Neural progenitor cell (in vitro differentiated cells): Measurements from ENCODE around the gene SLC29A1. TPM values are rescaled to one million over a fixed set of nuclear protein-coding genes. Genes with fewer than 3 reads are reported as not detected.
A peak's percentile ranks its signal among the peaks of the same experiment; 100 is the strongest.

Experiments used
- DNase-seq: peaks from one replicate; pipeline ENCODE4 v3.0.0-alpha.2; 2016; ENCODE audit warnings: low spot score
- H2AFZ ChIP-seq: fragments of 200-600 bp; sonication (generic); replicated peaks from 2 replicates; pipeline ENCODE4 v1.6.1; 2016; ENCODE audit warnings: antibody characterized with exemption
- H3F3A ChIP-seq: fragments of 200-600 bp; sonication (generic); 2 replicates; pipeline ENCODE4 v1.6.1; 2016; ENCODE audit warnings: antibody characterized with exemption, low read depth
- H3K27ac ChIP-seq: fragments of 200-600 bp; sonication (generic); 2 replicates; pipeline ENCODE4 v1.5.1; 2016; ENCODE audit warnings: mild to moderate bottlenecking
- H3K27me3 ChIP-seq: fragments of 200-600 bp; sonication (generic); 2 replicates; pipeline ENCODE4 v1.6.1; 2016; ENCODE audit warnings: mild to moderate bottlenecking, moderate library complexity
- H3K36me3 ChIP-seq: fragments of 200-600 bp; sonication (generic); 2 replicates; pipeline ENCODE4 v1.5.1; 2016
- H3K4me1 ChIP-seq: fragments of 200-600 bp; sonication (generic); 2 replicates; pipeline ENCODE4 v1.6.1; 2016; ENCODE audit warnings: mixed run types
- H3K4me2 ChIP-seq: fragments of 200-600 bp; sonication (generic); 2 replicates; pipeline ENCODE4 v1.6.1; 2016
- H3K4me3 ChIP-seq: fragments of 200-600 bp; sonication (generic); 2 replicates; pipeline ENCODE4 v1.5.1; 2016
- H3K79me2 ChIP-seq: fragments of 200-600 bp; sonication (generic); 2 replicates; pipeline ENCODE4 v1.6.1; 2016; ENCODE audit warnings: low read depth
- H3K9ac ChIP-seq: fragments of 200-600 bp; sonication (generic); 2 replicates; pipeline ENCODE4 v1.6.1; 2016
- H3K9me3 ChIP-seq: fragments of 200-600 bp; sonication (generic); 2 replicates; pipeline ENCODE4 v1.5.1; 2016; ENCODE audit warnings: low read depth
- H4K20me1 ChIP-seq: fragments of 200-600 bp; sonication (generic); 2 replicates; pipeline ENCODE4 v1.6.1; 2016; ENCODE audit warnings: low read depth
- H3K27ac Mint-ChIP-seq: 3 replicates; pipeline ENCODE4 v1.8.0; 2021; ENCODE audit warnings: mixed read lengths
- H3K27me3 Mint-ChIP-seq: 2 replicates; pipeline ENCODE4 v1.8.0; 2022; ENCODE audit warnings: low read depth, mild to moderate bottlenecking, inconsistent platforms, moderate library complexity, mixed read lengths; ENCODE audit not compliant: insufficient read depth
- H3K36me3 Mint-ChIP-seq: 3 replicates; pipeline ENCODE4 v1.8.0; 2021; ENCODE audit warnings: mixed read lengths
- H3K4me1 Mint-ChIP-seq: 3 replicates; pipeline ENCODE4 v1.8.0; 2021; ENCODE audit warnings: mixed read lengths
- H3K4me3 Mint-ChIP-seq: 3 replicates; pipeline ENCODE4 v1.8.0; 2021; ENCODE audit warnings: mild to moderate bottlenecking, moderate library complexity, mixed read lengths
- H3K9me3 Mint-ChIP-seq: 3 replicates; pipeline ENCODE4 v1.8.0; 2020; ENCODE audit warnings: mixed read lengths
- CTCF ChIP-seq: fragments of 200-600 bp; sonication (generic); IDR thresholded peaks from 2 replicates; pipeline ENCODE4 v1.5.1; 2017; ENCODE audit warnings: antibody characterized with exemption, mild to moderate bottlenecking
- EZH2 ChIP-seq: fragments of 200-600 bp; sonication (generic); IDR thresholded peaks from 2 replicates; pipeline ENCODE4 v1.6.1; 2017; ENCODE audit warnings: antibody characterized with exemption, mild to moderate bottlenecking, moderate library complexity
- EZH2phosphoT487 ChIP-seq: fragments of 200-600 bp; sonication (generic); IDR thresholded peaks from 2 replicates; pipeline ENCODE4 v1.6.1; 2017; ENCODE audit warnings: antibody characterized with exemption
- total RNA-seq: library from RNA; depleted of rRNA; stranded (reverse); fragments of >200 nt; gene quantifications from 2 replicates; pipeline ENCODE4 v1.2.3, GENCODE V29; 2015; ENCODE audit warnings: low replicate concordance

SLC29A1 gene
- total RNA-seq, 1 donor from 2014 or later, result 34.8 TPM

- Histone ChIP-seq H3K27ac (peak overlapping the region; percentile 58), H3K79me2 (peaks cover 70% of the 10 kb centered on the region), H3K9ac (no peak overlapping the region), H3K9me3 (no peaks in the 10 kb centered on the region), H3K27me3 (no peaks in the 10 kb centered on the region), H3K4me2 (no peak overlapping the region), H3K4me3 (no peak overlapping the region), H3F3A (peaks cover 84% of the 10 kb centered on the region), H2AFZ (no peak overlapping the region), H4K20me1 (peaks cover 72% of the 10 kb centered on the region), H3K36me3 (peaks cover 34% of the 10 kb centered on the region), H3K4me1 (peaks cover 14% of the 10 kb centered on the region)
- no peak overlapping the region for H3K27ac Mint-ChIP-seq
- peaks cover 41% of the 10 kb centered on the region for H3K4me1 Mint-ChIP-seq
- H3K9me3 Mint-ChIP-seq, result no peaks in the 10 kb centered on the region
- DNase-seq, result no peak
- H3K27me3 Mint-ChIP-seq, result peaks cover 18% of the 10 kb centered on the region
- TF ChIP-seq CTCF (no peak), EZH2 (no peak), EZH2phosphoT487 (no peak)
- H3K36me3 Mint-ChIP-seq, result peaks cover 42% of the 10 kb centered on the region
- H3K4me3 Mint-ChIP-seq, result peak overlapping the region; percentile 71
These were observed 31.1 kb downstream of the SLC29A1 start for GRCh38 chr6:44254191-44255104.

- H3K9me3 Mint-ChIP-seq, result no peaks in the 10 kb centered on the region
- Histone ChIP-seq H3K4me1 (peaks cover 10% of the 10 kb centered on the region), H3K79me2 (peaks cover 62% of the 10 kb centered on the region), H2AFZ (no peak overlapping the region), H4K20me1 (peaks cover 64% of the 10 kb centered on the region), H3F3A (peaks cover 76% of the 10 kb centered on the region), H3K4me2 (peak overlapping the region; percentile 99), H3K9me3 (no peaks in the 10 kb centered on the region), H3K9ac (no peak overlapping the region), H3K27ac (peak overlapping the region; percentile 37), H3K27me3 (no peaks in the 10 kb centered on the region), H3K36me3 (peaks cover 26% of the 10 kb centered on the region), H3K4me3 (peak overlapping the region; percentile 96)
- TF ChIP-seq EZH2 (no peak), EZH2phosphoT487 (no peak), CTCF (no peak)
- H3K27ac Mint-ChIP-seq, result no peak overlapping the region
- peaks cover 15% of the 10 kb centered on the region for H3K27me3 Mint-ChIP-seq
- peaks cover 37% of the 10 kb centered on the region for H3K4me1 Mint-ChIP-seq
- no peak for DNase-seq
- H3K36me3 Mint-ChIP-seq, result peaks cover 35% of the 10 kb centered on the region
- peak overlapping the region; percentile 91 for H3K4me3 Mint-ChIP-seq
These were observed 31.9 kb downstream of the SLC29A1 start for GRCh38 chr6:44255105-44255808.

GRCh38 chr6:44255871-44256774, 32.7 kb downstream of the SLC29A1 start:
- Histone ChIP-seq H4K20me1 (peaks cover 55% of the 10 kb centered on the region), H3K4me1 (peaks cover 10% of the 10 kb centered on the region), H3K4me3 (peak overlapping the region; percentile 96), H3K36me3 (peaks cover 17% of the 10 kb centered on the region), H3K27ac (peak overlapping the region; percentile 93), H2AFZ (no peak overlapping the region), H3K79me2 (peaks cover 54% of the 10 kb centered on the region), H3K9ac (peak overlapping the region; percentile 82), H3K4me2 (peak overlapping the region; percentile 99), H3K9me3 (no peaks in the 10 kb centered on the region), H3F3A (peaks cover 68% of the 10 kb centered on the region), H3K27me3 (no peaks in the 10 kb centered on the region)
- Mint-ChIP-seq H3K27me3 (peaks cover 15% of the 10 kb centered on the region), H3K4me1 (peaks cover 37% of the 10 kb centered on the region), H3K36me3 (peaks cover 28% of the 10 kb centered on the region), H3K9me3 (no peaks in the 10 kb centered on the region), H3K27ac (peak overlapping the region; percentile 24), H3K4me3 (peak overlapping the region; percentile 91)
- TF ChIP-seq EZH2phosphoT487 (no peak), EZH2 (no peak), CTCF (no peak)
- DNase-seq, result no peak
